ENCODE results near the gene KRTAP4-7.

GRCh38 chr17:41127371-41127770 is 43.4 kb downstream of the KRTAP4-7 start:
- TF ChIP-seq CTCF (IDR thresholded peaks at IDR 0.05) (no peak), POLR2AphosphoS5 (IDR thresholded peaks at IDR 0.05) (no peak), POLR2A (IDR thresholded peaks at IDR 0.05) (no peak), EP300 (IDR thresholded peaks at IDR 0.05) (no peak)

Data from stomach (tissue), 4 donors.